GM12878 (cell line): ENCODE measurements around the gene MYO15A.

Experiments used
- BCLAF1 ChIP-seq: fragments of 450-650 bp; IDR thresholded peaks from 2 replicates; pipeline ENCODE4 v1.6.1; 2017; ENCODE audit warnings: antibody characterized with exemption, mild to moderate bottlenecking, moderate library complexity
- BRCA1 ChIP-seq: IDR thresholded peaks from 2 replicates; pipeline ENCODE4 v1.6.1; 2011; ENCODE audit warnings: low read depth, low read length, improper control_type of control experiment
- CBX3 ChIP-seq: fragments of 200-600 bp; sonication (generic); IDR thresholded peaks from 2 replicates; pipeline ENCODE4 v1.6.1; 2016; ENCODE audit warnings: low read depth, borderline replicate concordance
- CTCF ChIP-seq, 3 experiments: IDR thresholded peaks in 2 of 3; conservative IDR thresholded peaks in 1 of 3; 2 replicates each; pipeline ENCODE4 v1.5.1; 2011; ENCODE audit warnings: low read depth in 3 of 3, low read length in 3 of 3, mild to moderate bottlenecking in 3 of 3, control low read depth in 2 of 3, moderate library complexity in 2 of 3, inconsistent platforms in 1 of 3, mixed read lengths in 1 of 3; ENCODE audit not compliant: control insufficient read depth in 2 of 3, insufficient read depth in 1 of 3; ENCODE audit errors: extremely low read depth in 1 of 3
- E2F8 ChIP-seq: fragments of 450-650 bp; IDR thresholded peaks from 2 replicates; pipeline ENCODE4 v1.6.1; 2018; ENCODE audit warnings: mild to moderate bottlenecking, low read depth, moderate library complexity; ENCODE audit not compliant: partially characterized antibody
- EP300 ChIP-seq, 2 experiments: fragments of 150-350 bp in 1 of 2; IDR thresholded peaks; 2 replicates each; pipeline ENCODE4 v1.6.1; 2011 to 2012; ENCODE audit warnings: low read depth in 2 of 2, low read length in 2 of 2, borderline replicate concordance in 1 of 2, improper control_type of control experiment in 1 of 2, inconsistent platforms in 1 of 2; ENCODE audit not compliant: control insufficient read depth in 1 of 2
- MYC ChIP-seq: IDR thresholded peaks from 2 replicates; pipeline ENCODE4 v1.6.1; 2011; ENCODE audit warnings: mild to moderate bottlenecking, low read length, moderate library complexity, inconsistent platforms; ENCODE audit not compliant: insufficient read depth, insufficient replicate concordance, insufficient read length, severe bottlenecking
- POLR2A ChIP-seq: IDR thresholded peaks from 2 replicates; pipeline ENCODE4 v1.6.1; 2011; ENCODE audit warnings: low read depth, mild to moderate bottlenecking, low read length
- POLR2AphosphoS5 ChIP-seq: IDR thresholded peaks from 2 replicates; pipeline ENCODE4 v1.6.1; 2011; ENCODE audit warnings: mild to moderate bottlenecking, low read length, inconsistent platforms
- SREBF1 ChIP-seq: IDR thresholded peaks from 2 replicates; pipeline ENCODE4 v1.6.1; 2012; ENCODE audit warnings: mild to moderate bottlenecking, low read length
- TCF12 ChIP-seq: IDR thresholded peaks from 2 replicates; pipeline ENCODE4 v1.6.1; 2011; ENCODE audit warnings: low read depth, mild to moderate bottlenecking, low read length
- ZSCAN29 ChIP-seq: fragments of 450-650 bp; IDR thresholded peaks from 2 replicates; pipeline ENCODE4 v1.6.1; 2017; ENCODE audit warnings: mild to moderate bottlenecking, moderate library complexity

GRCh38 chr17:18106211-18106610 is 2.3 kb upstream of the MYO15A start:
- no peak for TF ChIP-seq CTCF (IDR thresholded peaks at IDR 0.05 in 2 of 3, conservative IDR thresholded peaks at IDR 0.05 in 1 of 3; ENCODE audit: control insufficient read depth in 2 of 3, extremely low read depth in 1 of 3, insufficient read depth in 1 of 3, low read depth in 3 of 3, low read length in 3 of 3)
- TF ChIP-seq TCF12 = no peak
- no peak for TF ChIP-seq POLR2A
- no peak for TF ChIP-seq EP300 (IDR thresholded peaks at IDR 0.05; ENCODE audit: borderline replicate concordance in 1 of 2, control insufficient read depth in 1 of 2, low read depth in 2 of 2, low read length in 2 of 2)
- no peak for TF ChIP-seq ZSCAN29
- no peak for TF ChIP-seq BCLAF1
- no peak for TF ChIP-seq CBX3
- TF ChIP-seq POLR2AphosphoS5 = no peak
- no peak for TF ChIP-seq BRCA1
- no peak for TF ChIP-seq MYC
- TF ChIP-seq E2F8 = no peak
- TF ChIP-seq SREBF1 = no peak
